Astrocyte of the spinal cord (primary cell): ENCODE measurements around the gene IL20RA.
A peak's percentile ranks its signal among the peaks of the same experiment; 100 is the strongest.

Experiments used
- DNase-seq: peaks from one replicate; pipeline ENCODE4 v3.0.0; 2011; ENCODE audit warnings: low read depth, low spot score
- H3K4me3 ChIP-seq: 2 replicates; pipeline ENCODE4 v1.5.1; 2011; ENCODE audit warnings: low read depth, mild to moderate bottlenecking, low read length, moderate library complexity
- in situ Hi-C: cut with HindIII; loops from 2 replicates; pipeline ENCODE4 v1.10.0; 2017; ENCODE audit warnings: low sequenced_read_pairs
- TF ChIP-seq, protein P1 (sequence below): IDR thresholded peaks from 2 replicates; pipeline ENCODE4 v1.5.1; 2012; ENCODE audit warnings: low read depth, mild to moderate bottlenecking, low read length, inconsistent platforms

IL20RA gene

DNA sequence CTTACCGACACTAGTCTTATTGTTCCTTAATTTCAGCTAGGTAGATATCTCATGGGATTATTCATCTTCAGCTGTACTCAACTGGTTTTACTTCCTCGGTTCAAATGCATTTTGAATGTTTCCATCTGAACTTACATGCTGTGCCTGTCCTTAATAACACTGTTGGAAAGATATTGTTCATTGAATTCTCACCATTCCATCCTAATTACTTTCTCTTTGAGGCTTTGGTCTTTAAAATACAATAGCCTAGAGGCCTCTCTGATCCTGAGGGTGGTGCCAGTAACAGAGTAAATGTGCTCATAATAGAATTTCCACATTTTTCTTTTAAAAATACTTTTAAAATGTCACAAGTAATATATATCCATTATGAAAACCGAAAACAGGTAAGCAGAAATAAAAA, 54.0 kb downstream of the IL20RA start:
- DNase-seq, result no peak
- TF ChIP-seq, protein P1, sequence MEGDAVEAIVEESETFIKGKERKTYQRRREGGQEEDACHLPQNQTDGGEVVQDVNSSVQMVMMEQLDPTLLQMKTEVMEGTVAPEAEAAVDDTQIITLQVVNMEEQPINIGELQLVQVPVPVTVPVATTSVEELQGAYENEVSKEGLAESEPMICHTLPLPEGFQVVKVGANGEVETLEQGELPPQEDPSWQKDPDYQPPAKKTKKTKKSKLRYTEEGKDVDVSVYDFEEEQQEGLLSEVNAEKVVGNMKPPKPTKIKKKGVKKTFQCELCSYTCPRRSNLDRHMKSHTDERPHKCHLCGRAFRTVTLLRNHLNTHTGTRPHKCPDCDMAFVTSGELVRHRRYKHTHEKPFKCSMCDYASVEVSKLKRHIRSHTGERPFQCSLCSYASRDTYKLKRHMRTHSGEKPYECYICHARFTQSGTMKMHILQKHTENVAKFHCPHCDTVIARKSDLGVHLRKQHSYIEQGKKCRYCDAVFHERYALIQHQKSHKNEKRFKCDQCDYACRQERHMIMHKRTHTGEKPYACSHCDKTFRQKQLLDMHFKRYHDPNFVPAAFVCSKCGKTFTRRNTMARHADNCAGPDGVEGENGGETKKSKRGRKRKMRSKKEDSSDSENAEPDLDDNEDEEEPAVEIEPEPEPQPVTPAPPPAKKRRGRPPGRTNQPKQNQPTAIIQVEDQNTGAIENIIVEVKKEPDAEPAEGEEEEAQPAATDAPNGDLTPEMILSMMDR, result no peak
- in situ Hi-C loops, result no loop called here
- H3K4me3 ChIP-seq, result no peak overlapping the region

DNA sequence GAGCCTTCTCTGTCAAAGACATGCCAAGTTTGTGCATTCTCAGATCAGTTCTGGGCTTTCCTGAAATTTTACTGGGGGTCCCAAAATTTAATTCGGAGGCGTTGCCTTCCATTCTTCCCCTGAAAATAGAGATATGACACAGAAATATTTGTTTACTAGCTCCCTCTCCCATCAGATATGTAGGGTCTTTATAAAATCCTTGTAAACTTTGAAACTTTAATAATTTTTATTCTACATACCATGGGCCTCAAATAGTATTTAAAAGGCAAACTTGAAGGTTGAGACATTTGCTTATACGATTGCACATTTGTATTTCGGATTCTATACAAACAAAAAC, 54.6 kb downstream of the IL20RA start:
- peak overlapping the region; percentile 39 for H3K4me3 ChIP-seq
- no peak for DNase-seq
- TF ChIP-seq, protein P1, result no peak
- in situ Hi-C loops, result no loop called here

DNA sequence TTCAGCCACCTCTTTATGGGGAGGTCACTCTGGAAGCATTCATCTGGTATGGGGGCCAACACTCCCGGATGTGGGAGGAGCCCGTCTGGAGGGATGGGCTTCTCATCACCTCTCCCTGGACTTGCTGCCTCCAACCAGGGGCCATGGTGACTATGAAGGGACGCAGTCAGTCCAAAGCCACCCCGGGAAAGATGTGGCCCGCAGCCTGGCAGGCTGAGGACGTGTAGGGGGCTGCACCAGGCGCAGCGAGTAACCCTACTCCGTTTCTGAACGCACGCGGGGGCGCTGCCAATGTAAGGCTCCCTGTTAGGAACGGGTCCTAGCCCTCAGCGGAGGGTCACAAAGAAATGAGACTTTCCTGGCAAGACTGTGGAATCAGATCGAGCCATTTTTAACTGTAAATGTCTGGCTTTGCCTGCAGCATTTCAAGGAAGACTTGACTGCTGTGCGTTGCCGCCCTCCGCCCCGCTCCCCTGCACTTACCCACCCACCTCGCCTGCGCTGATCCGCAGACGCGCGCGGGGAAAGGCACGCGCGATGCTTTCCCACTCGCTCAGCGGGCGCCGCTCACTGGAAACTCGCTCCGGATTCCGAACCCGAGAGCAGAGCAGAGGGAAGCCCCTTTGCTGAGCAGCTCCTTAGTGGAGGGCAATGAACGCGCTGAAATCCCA, 55.1 kb downstream of the IL20RA start:
- no peak for DNase-seq
- peak overlapping the region; percentile 39 for H3K4me3 ChIP-seq
- in situ Hi-C loops, result no loop called here
- TF ChIP-seq, protein P1, result no peak

DNA sequence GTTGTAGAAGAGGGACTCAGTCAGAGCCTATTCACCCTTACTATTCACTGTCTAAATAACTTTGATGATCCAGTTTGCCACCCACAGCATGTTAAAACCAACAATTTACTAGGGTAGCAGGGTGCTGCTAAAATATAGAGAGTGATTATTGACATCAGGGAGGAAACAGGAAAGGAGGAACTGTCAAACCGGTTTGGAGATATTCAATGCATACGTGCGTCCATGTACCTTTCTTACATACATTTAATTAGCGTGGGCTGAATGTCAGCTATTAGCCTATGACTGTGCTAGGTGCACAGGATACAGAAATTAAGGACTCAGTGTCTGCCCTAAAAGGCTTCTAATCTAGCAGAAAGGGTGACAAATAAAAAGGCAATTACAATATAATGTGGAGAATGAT, 57.2 kb downstream of the IL20RA start:
- DNase-seq, result no peak
- no peak overlapping the region for H3K4me3 ChIP-seq
- in situ Hi-C loops, result no loop called here
- TF ChIP-seq, protein P1, result no peak

DNA sequence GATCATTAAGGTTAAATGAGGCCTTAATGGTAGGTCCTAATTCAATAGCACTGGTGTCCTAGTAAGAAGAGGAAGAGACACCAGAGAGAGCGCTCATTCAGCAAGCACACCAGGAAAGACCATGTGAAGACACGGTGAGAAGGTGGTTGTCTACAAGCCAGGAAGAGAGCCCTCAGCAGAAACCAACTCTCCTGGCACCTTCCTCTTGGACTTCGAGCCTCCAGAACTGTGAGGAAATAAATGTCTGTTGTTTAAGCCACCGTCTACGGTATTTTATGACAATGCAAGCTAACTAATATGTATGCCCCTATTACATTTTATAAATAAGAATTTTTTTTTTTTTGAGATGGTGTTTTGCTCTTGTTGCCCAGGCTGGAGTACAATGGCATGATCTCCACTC, 59.3 kb downstream of the IL20RA start:
- H3K4me3 ChIP-seq, result no peak overlapping the region
- TF ChIP-seq, protein P1, result no peak
- no peak for DNase-seq
- in situ Hi-C loops, result no loop called here

DNA sequence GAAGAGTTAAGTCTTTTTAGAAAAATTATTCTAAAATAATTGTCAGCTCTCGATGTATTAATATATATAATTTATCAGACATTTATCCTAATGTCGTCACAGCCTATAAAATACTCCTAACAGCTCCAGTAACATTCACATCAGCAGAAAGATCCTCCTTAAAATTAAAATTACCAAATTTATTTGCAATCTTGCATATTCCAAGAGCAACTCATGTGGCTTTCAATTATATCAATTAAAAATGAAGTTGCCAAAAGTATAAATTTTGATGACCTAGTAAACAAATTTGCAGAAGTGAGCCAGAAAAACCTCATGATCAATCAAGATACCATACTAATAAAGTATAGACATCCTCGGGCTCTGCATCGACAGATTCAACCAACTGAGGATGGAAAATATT, 60.2 kb downstream of the IL20RA start:
- TF ChIP-seq, protein P1, result no peak
- no peak overlapping the region for H3K4me3 ChIP-seq
- in situ Hi-C loops, result no loop called here
- no peak for DNase-seq

DNA sequence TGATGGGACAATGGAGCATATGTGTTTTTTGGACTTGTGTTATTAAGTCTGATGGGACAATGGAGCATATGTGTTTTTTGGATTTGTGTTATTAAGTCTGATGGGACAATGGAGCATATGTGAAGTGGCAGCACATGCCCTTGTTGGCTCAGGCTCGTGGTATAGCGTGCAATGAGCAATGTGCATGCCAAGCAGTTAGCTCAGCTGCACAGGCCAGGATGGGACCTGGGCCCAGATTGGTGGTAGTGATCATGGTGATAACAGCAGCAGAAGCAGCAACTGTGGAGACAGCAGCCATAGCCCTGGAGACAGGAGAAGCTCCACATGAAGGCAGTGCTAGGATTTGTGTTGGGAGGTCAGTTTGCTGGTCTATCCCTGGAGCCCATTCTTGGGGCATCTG, 61.1 kb downstream of the IL20RA start:
- TF ChIP-seq, protein P1, result no peak
- no peak overlapping the region for H3K4me3 ChIP-seq
- no peak for DNase-seq
- in situ Hi-C loops, result no loop called here
